AG09309 (cell line): ENCODE results near the gene DIP2C.

ENCODE experiments used
- DNase-seq: peaks from one replicate; pipeline ENCODE4 v3.0.0-alpha.2; 2010; ENCODE audit warnings: low read depth
- H3K4me3 ChIP-seq: 2 replicates; pipeline ENCODE4 v1.5.1; 2011; ENCODE audit warnings: mild to moderate bottlenecking, low read depth, low read length, moderate library complexity; ENCODE audit not compliant: control insufficient read depth
- TF ChIP-seq, protein P1 (sequence below): IDR thresholded peaks from 2 replicates; pipeline ENCODE4 v1.5.1; 2011; ENCODE audit warnings: mild to moderate bottlenecking, low read depth, low read length, inconsistent platforms; ENCODE audit not compliant: insufficient read depth, control insufficient read depth; ENCODE audit errors: missing control alignments

Gene DIP2C

DNA sequence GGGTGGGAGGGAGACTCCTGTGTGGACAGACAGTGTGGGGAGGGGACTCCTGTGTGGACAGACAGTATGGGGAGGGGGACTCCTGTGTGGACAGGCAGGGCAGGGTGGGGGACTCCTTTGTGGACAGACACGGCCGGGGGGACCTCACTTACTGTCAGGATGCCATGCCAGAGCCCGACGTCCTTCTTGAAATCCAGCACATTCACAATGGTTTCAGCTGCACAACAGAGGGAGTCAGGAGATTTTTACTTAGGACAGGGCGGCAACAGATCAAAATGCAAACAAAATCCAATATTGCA is 301.9 kb downstream of the DIP2C start:
- no peak overlapping the region for H3K4me3 ChIP-seq
- TF ChIP-seq, protein P1, sequence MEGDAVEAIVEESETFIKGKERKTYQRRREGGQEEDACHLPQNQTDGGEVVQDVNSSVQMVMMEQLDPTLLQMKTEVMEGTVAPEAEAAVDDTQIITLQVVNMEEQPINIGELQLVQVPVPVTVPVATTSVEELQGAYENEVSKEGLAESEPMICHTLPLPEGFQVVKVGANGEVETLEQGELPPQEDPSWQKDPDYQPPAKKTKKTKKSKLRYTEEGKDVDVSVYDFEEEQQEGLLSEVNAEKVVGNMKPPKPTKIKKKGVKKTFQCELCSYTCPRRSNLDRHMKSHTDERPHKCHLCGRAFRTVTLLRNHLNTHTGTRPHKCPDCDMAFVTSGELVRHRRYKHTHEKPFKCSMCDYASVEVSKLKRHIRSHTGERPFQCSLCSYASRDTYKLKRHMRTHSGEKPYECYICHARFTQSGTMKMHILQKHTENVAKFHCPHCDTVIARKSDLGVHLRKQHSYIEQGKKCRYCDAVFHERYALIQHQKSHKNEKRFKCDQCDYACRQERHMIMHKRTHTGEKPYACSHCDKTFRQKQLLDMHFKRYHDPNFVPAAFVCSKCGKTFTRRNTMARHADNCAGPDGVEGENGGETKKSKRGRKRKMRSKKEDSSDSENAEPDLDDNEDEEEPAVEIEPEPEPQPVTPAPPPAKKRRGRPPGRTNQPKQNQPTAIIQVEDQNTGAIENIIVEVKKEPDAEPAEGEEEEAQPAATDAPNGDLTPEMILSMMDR = no peak
- no peak for DNase-seq

DNA sequence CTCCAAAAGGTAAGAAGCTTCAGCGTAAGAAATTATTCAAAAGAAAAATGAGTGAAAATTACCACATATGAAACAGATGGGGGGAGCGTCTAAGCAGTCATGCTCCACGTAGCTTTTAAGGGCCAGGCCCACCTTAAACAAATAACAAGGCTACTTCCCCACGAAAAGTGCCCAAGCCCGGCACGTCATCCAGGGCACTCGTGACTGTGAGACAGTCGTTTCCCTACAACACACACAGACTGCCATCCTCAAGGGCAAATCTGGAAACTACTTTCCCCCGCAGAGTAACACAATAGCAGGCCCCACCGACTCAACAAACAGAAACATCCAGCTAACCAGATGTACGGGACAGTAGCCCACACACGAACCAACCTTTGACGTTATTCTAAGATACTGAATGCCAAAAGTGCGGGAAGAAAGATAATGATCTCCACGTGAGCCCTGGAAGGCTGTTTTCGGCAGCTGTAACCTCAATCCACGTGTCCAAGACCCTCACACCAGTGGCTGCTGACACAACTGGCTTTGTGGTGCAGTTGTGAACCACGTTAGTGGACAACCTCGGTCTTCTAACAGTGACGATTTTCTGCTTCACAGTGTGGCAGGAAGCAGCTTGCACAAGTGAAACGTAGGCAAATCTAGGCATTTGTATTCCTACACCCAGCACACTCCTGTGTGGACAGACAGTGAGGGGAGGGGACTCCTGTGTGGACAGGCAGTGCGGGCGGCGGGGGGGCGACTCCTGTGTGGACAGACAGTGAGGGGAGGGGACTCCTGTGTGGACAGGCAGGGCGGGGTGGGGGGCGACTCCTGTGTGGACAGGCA is 302.5 kb downstream of the DIP2C start:
- TF ChIP-seq, protein P1 = no peak
- no peak overlapping the region for H3K4me3 ChIP-seq
- DNase-seq = no peak

DNA sequence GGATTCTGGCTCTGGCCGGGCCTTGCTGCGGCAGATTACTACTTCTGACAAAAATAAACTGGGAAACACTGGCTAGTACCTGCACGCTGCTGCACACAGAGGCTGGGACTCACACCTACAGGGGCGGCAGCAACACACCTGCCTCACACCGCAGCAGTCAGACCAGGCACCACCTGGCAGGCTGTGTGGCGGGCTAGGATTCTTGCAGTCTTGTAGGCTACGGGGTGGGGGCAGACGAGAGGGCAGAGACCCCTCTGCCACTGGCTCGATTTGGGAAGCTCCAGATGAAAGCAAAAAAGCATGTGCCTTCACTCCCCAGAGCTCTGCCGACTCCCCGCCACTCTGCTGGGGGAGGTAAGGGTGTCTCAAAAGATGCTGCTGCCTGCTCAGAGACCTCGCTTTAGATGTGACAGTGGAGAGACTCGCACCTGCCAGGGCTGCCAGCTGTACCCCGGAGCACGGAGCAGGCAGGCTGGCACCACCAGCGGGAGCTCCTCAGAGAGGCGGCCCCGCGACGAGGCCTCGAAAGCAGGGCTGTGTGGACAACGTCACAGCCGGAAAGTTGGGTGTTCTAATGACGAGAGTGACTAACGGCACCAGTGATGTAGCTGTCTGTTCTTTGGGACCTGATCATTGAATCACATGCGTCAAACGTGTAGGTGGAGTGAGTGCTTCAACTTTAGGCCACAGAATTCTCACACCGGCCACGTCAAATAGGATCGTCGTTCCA is 303.7 kb downstream of the DIP2C start:
- no peak for DNase-seq
- TF ChIP-seq, protein P1 = no peak
- no peak overlapping the region for H3K4me3 ChIP-seq

DNA sequence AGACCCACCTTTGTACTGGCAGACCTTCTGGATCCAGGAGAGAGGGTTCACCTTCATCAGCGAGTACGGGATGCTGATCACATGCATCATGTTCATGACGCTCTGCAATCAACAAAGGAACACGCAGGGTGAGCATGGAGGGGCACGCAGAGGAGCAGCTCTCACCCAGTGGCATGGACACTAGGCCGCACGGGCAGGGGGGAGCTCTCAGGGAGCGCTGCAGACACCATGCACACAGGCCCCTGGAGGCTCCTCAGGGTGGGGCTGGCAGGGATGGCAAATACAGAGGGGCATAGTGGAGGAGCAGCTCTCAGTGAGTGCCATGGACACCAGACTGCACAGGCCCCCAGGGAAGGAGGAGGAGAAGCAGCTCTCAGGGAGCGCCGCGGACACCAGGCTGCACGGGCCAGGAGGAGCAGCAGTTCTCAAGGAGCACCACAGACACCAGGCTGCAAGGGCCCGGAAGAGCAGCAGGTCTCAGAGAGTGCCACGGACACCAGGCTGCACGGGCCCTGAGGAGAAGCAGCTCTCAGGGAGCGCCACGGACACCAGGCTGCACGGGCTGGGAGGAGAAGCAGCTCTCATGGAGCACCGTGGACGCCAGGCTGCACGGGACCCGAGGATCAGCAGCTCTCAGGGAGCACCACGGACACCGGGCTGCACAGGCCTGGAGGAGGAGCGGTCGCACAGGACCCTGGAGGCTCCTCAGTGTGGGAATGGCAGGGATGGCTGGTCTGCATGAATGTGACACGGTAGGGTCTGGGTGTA is 304.7 kb downstream of the DIP2C start:
- no peak overlapping the region for H3K4me3 ChIP-seq
- DNase-seq = no peak
- TF ChIP-seq, protein P1 = no peak

DNA sequence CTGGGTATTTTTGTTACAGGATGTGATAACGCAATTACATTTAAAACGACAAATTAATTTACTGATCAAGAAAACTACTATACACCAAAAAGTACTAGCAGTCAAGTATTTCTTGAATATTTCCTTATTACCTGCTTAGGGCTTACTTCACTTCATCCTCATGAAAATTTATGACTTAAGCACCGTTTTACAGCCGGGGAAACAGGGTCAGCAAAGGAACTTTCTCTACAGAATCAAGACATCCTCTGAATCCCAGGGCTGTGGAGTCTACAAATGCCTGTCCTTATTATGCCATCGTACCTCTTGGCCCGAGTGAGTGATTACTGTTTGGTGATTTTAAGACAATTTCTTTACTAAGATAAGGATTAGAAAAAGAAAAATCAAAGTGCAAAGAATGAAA is 305.9 kb downstream of the DIP2C start:
- TF ChIP-seq, protein P1 = no peak
- DNase-seq = no peak
- H3K4me3 ChIP-seq = no peak overlapping the region

DNA sequence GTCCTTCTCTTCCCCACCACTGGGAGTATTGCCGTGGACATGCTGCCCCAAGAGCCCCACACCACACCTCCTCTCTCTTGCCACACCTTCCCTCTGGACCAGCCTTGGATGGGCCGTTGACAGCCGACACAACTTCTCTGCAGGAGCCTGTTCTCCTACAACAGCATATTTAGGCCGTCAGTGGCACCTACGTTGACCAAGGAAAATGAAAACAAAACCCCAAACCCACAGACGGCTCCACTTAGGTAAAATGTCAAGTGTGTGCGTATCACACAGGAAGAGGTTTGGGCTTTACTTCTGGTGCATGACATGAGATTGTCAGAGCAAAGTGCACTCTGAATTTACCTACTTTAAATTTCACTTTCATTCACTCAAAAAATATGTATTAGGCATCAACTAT is 307.7 kb downstream of the DIP2C start:
- no peak overlapping the region for H3K4me3 ChIP-seq
- TF ChIP-seq, protein P1 = no peak

More for the DNA sequence above, 307.7 kb downstream of the DIP2C start:
- DNase-seq = no peak
